NK-92 treated with Interleukin-12 subunit alpha and Interleukin-12 subunit beta, amount 100 ng/mL, for 24 hours (cell line): ENCODE measurements around the gene CAMKMT.

ENCODE experiments used
- DNase-seq: peaks from one replicate; lab custom pipeline; 2025; lab: John Stamatoyannopoulos, UW

The CAMKMT gene

GRCh38 chr2:44772669-44773378, 411.1 kb downstream of the CAMKMT start:
- no peak for DNase-seq

GRCh38 chr2:44774826-44775492, 413.2 kb downstream of the CAMKMT start:
- DNase-seq = no peak

GRCh38 chr2:44777036-44777435, 415.3 kb downstream of the CAMKMT start:
- DNase-seq = no peak

GRCh38 chr2:44777537-44777936, 415.8 kb downstream of the CAMKMT start:
- DNase-seq = no peak

GRCh38 chr2:44778221-44778654, 416.5 kb downstream of the CAMKMT start:
- DNase-seq = no peak

- DNase-seq = no peak
These were observed 417.1 kb downstream of the CAMKMT start for GRCh38 chr2:44778671-44779476.

GRCh38 chr2:44779793-44780192, 418.0 kb downstream of the CAMKMT start:
- DNase-seq = no peak

GRCh38 chr2:44780406-44780805, 418.7 kb downstream of the CAMKMT start:
- no peak for DNase-seq

- no peak for DNase-seq
These were observed 423.7 kb downstream of the CAMKMT start for GRCh38 chr2:44785433-44785832.

GRCh38 chr2:44786045-44786816, 424.5 kb downstream of the CAMKMT start:
- no peak for DNase-seq

- no peak for DNase-seq
These were observed 425.1 kb downstream of the CAMKMT start for GRCh38 chr2:44786817-44787214.

GRCh38 chr2:44787663-44788062, 425.9 kb downstream of the CAMKMT start:
- DNase-seq = no peak

GRCh38 chr2:44789446-44789845, 427.7 kb downstream of the CAMKMT start:
- DNase-seq = no peak

- no peak for DNase-seq
These were observed 428.4 kb downstream of the CAMKMT start for GRCh38 chr2:44789971-44790721.

- DNase-seq = no peak
These were observed 431.6 kb downstream of the CAMKMT start for GRCh38 chr2:44793322-44793870.

GRCh38 chr2:44796771-44797170, 435.0 kb downstream of the CAMKMT start:
- no peak for DNase-seq

GRCh38 chr2:44798139-44798659, 436.5 kb downstream of the CAMKMT start:
- no peak for DNase-seq

GRCh38 chr2:44799105-44799504, 437.4 kb downstream of the CAMKMT start:
- DNase-seq = no peak

- no peak for DNase-seq
These were observed 438.0 kb downstream of the CAMKMT start for GRCh38 chr2:44799754-44800153.

- no peak for DNase-seq
These were observed 439.6 kb downstream of the CAMKMT start for GRCh38 chr2:44801289-44801840.
